GM06990 (cell line): ENCODE measurements around the gene HOXC5.

Experiments
- DNase-seq: peaks from one replicate; pipeline ENCODE4 v3.0.0-alpha.2; 2011; ENCODE audit not compliant: insufficient read length; ENCODE audit errors: extremely low read depth
- H3K27me3 ChIP-seq: replicated peaks from 2 replicates; pipeline ENCODE4 v1.6.0; 2011; ENCODE audit warnings: low read length; ENCODE audit not compliant: control insufficient read depth, insufficient read depth
- H3K36me3 ChIP-seq: 2 replicates; pipeline ENCODE4 v1.5.1; 2011; ENCODE audit warnings: low read length; ENCODE audit not compliant: control insufficient read depth, insufficient read depth
- H3K4me3 ChIP-seq: replicated peaks from 2 replicates; pipeline ENCODE4 v1.5.1; 2011; ENCODE audit warnings: low read depth, mild to moderate bottlenecking, control low read depth, low read length
- CTCF ChIP-seq: IDR thresholded peaks from 2 replicates; pipeline ENCODE4 v1.5.1; 2011; ENCODE audit warnings: low read length, control low read depth, mild to moderate bottlenecking, inconsistent platforms; ENCODE audit not compliant: insufficient read depth, poor library complexity, severe bottlenecking

Gene HOXC5

GRCh38 chr12:54001283-54002187 is 31.3 kb upstream of the HOXC5 start:
- no peak for DNase-seq
- no peak for TF ChIP-seq CTCF
- Histone ChIP-seq H3K36me3 (no peaks in the 10 kb centered on the region), H3K27me3 (peaks cover 2% of the 10 kb centered on the region; the same call in 1 of the 2 replicates), H3K4me3 (no peak overlapping the region)

GRCh38 chr12:54002278-54002914 is 30.5 kb upstream of the HOXC5 start:
- no peaks in the 10 kb centered on the region for H3K36me3 ChIP-seq
- no peaks in the 10 kb centered on the region; the same call in 1 of the 2 replicates for H3K27me3 ChIP-seq
- H3K4me3 ChIP-seq: no peak overlapping the region
- no peak for DNase-seq
- TF ChIP-seq CTCF: no peak

- H3K36me3 ChIP-seq: no peaks in the 10 kb centered on the region
- no peaks in the 10 kb centered on the region; the same call in 1 of the 2 replicates for H3K27me3 ChIP-seq
- TF ChIP-seq CTCF: no peak
Observed at GRCh38 chr12:54002915-54003389, 29.9 kb upstream of the HOXC5 start.

GRCh38 chr12:54003625-54004024 is 29.2 kb upstream of the HOXC5 start:
- H3K27me3 ChIP-seq: no peaks in the 10 kb centered on the region; the same call in 1 of the 2 replicates
- H3K4me3 ChIP-seq: no peak overlapping the region
- DNase-seq: no peak
- no peak for TF ChIP-seq CTCF
- no peaks in the 10 kb centered on the region for H3K36me3 ChIP-seq

More at GRCh38 chr12:54002915-54003389, 29.9 kb upstream of the HOXC5 start:
- DNase-seq: no peak
- H3K4me3 ChIP-seq: no peak overlapping the region

- TF ChIP-seq CTCF: peak; percentile 11
- Histone ChIP-seq H3K4me3 (no peak overlapping the region), H3K27me3 (no peaks in the 10 kb centered on the region; the same call in 1 of the 2 replicates), H3K36me3 (no peaks in the 10 kb centered on the region)
- DNase-seq: no peak
Observed at GRCh38 chr12:54004063-54004840, 28.6 kb upstream of the HOXC5 start.
